Measurements from ENCODE around the gene NAALADL2. TPM values are rescaled to one million over a fixed set of nuclear protein-coding genes. Genes with fewer than 3 reads are reported as not detected.

Gene NAALADL2
- polyA plus RNA-seq, 3 donors = not detected

- no peaks in the 10 kb centered on the region for H3K36me3 ChIP-seq (replicated peaks in 1 of 2; ENCODE audit: control insufficient read depth in 1 of 2, insufficient read depth in 2 of 2, low read length in 2 of 2)
- H2AFZ ChIP-seq (ENCODE audit: insufficient read depth, low read depth, low read length, poor library complexity, severe bottlenecking) = no peak overlapping the region
- no peaks in the 10 kb centered on the region for H4K20me1 ChIP-seq (ENCODE audit: insufficient read depth, low read length)
- H3K4me3 Mint-ChIP-seq = no peak overlapping the region
- intact Hi-C loops (cut with micrococcal nuclease) = no loop called here
- H3K4me1 Mint-ChIP-seq = no peaks in the 10 kb centered on the region
- no peaks in the 10 kb centered on the region for H3K9me3 ChIP-seq (replicated peaks in 1 of 2; ENCODE audit: control insufficient read depth in 1 of 2, insufficient read depth in 1 of 2, low read length in 2 of 2)
- H3K4me2 ChIP-seq (replicated peaks; ENCODE audit: extremely low read depth, low read length, poor library complexity, severe bottlenecking) = no peak overlapping the region
- TF ChIP-seq, protein P1, sequence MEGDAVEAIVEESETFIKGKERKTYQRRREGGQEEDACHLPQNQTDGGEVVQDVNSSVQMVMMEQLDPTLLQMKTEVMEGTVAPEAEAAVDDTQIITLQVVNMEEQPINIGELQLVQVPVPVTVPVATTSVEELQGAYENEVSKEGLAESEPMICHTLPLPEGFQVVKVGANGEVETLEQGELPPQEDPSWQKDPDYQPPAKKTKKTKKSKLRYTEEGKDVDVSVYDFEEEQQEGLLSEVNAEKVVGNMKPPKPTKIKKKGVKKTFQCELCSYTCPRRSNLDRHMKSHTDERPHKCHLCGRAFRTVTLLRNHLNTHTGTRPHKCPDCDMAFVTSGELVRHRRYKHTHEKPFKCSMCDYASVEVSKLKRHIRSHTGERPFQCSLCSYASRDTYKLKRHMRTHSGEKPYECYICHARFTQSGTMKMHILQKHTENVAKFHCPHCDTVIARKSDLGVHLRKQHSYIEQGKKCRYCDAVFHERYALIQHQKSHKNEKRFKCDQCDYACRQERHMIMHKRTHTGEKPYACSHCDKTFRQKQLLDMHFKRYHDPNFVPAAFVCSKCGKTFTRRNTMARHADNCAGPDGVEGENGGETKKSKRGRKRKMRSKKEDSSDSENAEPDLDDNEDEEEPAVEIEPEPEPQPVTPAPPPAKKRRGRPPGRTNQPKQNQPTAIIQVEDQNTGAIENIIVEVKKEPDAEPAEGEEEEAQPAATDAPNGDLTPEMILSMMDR (IDR thresholded peaks at IDR 0.05) = no peak
- no peak overlapping the region for H3K4me3 ChIP-seq (replicated peaks in 1 of 3; ENCODE audit: low read depth in 2 of 3, low read length in 3 of 3)
- no peaks in the 10 kb centered on the region for H3K79me2 ChIP-seq (ENCODE audit: insufficient read depth, low read length)
- WGBS (ENCODE audit: insufficient coverage) = no CpG with 5 or more reads among the region's 3 CpGs
- H3K9ac ChIP-seq (ENCODE audit: insufficient read depth, low read length, poor library complexity, severe bottlenecking) = no peak overlapping the region
- H3K36me3 Mint-ChIP-seq = no peaks in the 10 kb centered on the region
- H3K27me3 Mint-ChIP-seq (ENCODE audit: low read depth in 3 of 3) = no peaks in the 10 kb centered on the region
- no peaks in the 10 kb centered on the region for H3K4me1 ChIP-seq (ENCODE audit: control insufficient read depth in 1 of 2, insufficient read depth in 2 of 2, low read length in 2 of 2)
- no peak overlapping the region for H3K27ac ChIP-seq (ENCODE audit: low read depth in 1 of 2, low read length in 2 of 2)
- DNase-seq = no peak
- no peaks in the 10 kb centered on the region for H3K27me3 ChIP-seq (ENCODE audit: control insufficient read depth in 2 of 2, insufficient read depth in 2 of 2, low read length in 2 of 2)
- peaks cover 0 to 8% (median 2%) of the 10 kb centered on the region in 7 donors for H3K9me3 Mint-ChIP-seq
- H3K27ac Mint-ChIP-seq = no peak overlapping the region
Observed at GRCh38 chr3:174873832-174874657, 14.9 kb downstream of the NAALADL2 start.

GRCh38 chr3:174882789-174883188 lies 23.7 kb downstream of the NAALADL2 start:
- intact Hi-C loops (cut with micrococcal nuclease) = no loop called here
- no peak overlapping the region for H3K4me3 Mint-ChIP-seq
- no peaks in the 10 kb centered on the region for H3K4me1 Mint-ChIP-seq
- H3K9ac ChIP-seq (ENCODE audit: insufficient read depth, low read length, poor library complexity, severe bottlenecking) = no peak overlapping the region
- no peaks in the 10 kb centered on the region for H3K79me2 ChIP-seq (ENCODE audit: insufficient read depth, low read length)
- no CpG with 5 or more reads among the region's 6 CpGs for WGBS (ENCODE audit: insufficient coverage)
- H3K4me1 ChIP-seq (ENCODE audit: control insufficient read depth in 1 of 2, insufficient read depth in 2 of 2, low read length in 2 of 2) = no peaks in the 10 kb centered on the region
- TF ChIP-seq, protein P1 (IDR thresholded peaks at IDR 0.05) = no peak
- peaks cover 5 to 22% (median 9%) of the 10 kb centered on the region in 7 donors for H3K9me3 Mint-ChIP-seq
- no peaks in the 10 kb centered on the region for H4K20me1 ChIP-seq (ENCODE audit: insufficient read depth, low read length)
- H3K4me3 ChIP-seq (replicated peaks in 1 of 3; ENCODE audit: low read depth in 2 of 3, low read length in 3 of 3) = no peak overlapping the region
- peaks cover 12 to 13% of the 10 kb centered on the region in 2 donors for H3K9me3 ChIP-seq (replicated peaks in 1 of 2; ENCODE audit: control insufficient read depth in 1 of 2, insufficient read depth in 1 of 2, low read length in 2 of 2)
- no peak overlapping the region for H2AFZ ChIP-seq (ENCODE audit: insufficient read depth, low read depth, low read length, poor library complexity, severe bottlenecking)
- DNase-seq = no peak
- no peaks in the 10 kb centered on the region for H3K27me3 ChIP-seq (ENCODE audit: control insufficient read depth in 2 of 2, insufficient read depth in 2 of 2, low read length in 2 of 2)
- H3K4me2 ChIP-seq (replicated peaks; ENCODE audit: extremely low read depth, low read length, poor library complexity, severe bottlenecking) = no peak overlapping the region
- no peaks in the 10 kb centered on the region for H3K27me3 Mint-ChIP-seq (ENCODE audit: low read depth in 3 of 3)
- no peak overlapping the region for H3K27ac ChIP-seq (ENCODE audit: low read depth in 1 of 2, low read length in 2 of 2)
- no peaks in the 10 kb centered on the region for H3K36me3 ChIP-seq (replicated peaks in 1 of 2; ENCODE audit: control insufficient read depth in 1 of 2, insufficient read depth in 2 of 2, low read length in 2 of 2)
- no peak overlapping the region for H3K27ac Mint-ChIP-seq
- H3K36me3 Mint-ChIP-seq = no peaks in the 10 kb centered on the region

All from CD14-positive monocyte (primary cell).